MCF 10A (cell line): Measurements from ENCODE around the gene GLT1D1. TPM values are rescaled to one million over a fixed set of nuclear protein-coding genes. Genes with fewer than 3 reads are reported as not detected.

Source experiments
- BruUV-seq: library from RNA; stranded (reverse); fragments of 400-500 nt; replicated peaks from 2 replicates; lab custom pipeline; 2021; lab: Mats Ljungman, UMichigan
- CTCF ChIA-PET: fragments of 300-600 bp; sonication (Branson Sonifier 250); formaldehyde crosslinking; extraction: SDS; loops from one replicate; lab custom pipeline; 2021; ENCODE audit warnings: antibody characterized with exemption, inconsistent platforms; lab: Yijun Ruan, JAX
- POLR2A ChIA-PET: fragments of 300-600, 350-650 bp; sonication (Branson Sonifier 250); formaldehyde crosslinking; extraction: SDS; loops from one replicate; lab custom pipeline; 2020; ENCODE audit warnings: antibody characterized with exemption, inconsistent platforms; lab: Yijun Ruan, JAX
- DNase-seq: peaks from one replicate; pipeline ENCODE4 v3.0.0-alpha.2; 2018; ENCODE audit not compliant: unreplicated experiment
- H3K27ac Mint-ChIP-seq: one replicate; pipeline ENCODE4 v1.8.0; 2022; ENCODE audit warnings: mild to moderate bottlenecking, low read depth, mixed read lengths; ENCODE audit not compliant: unreplicated experiment
- H3K27me3 Mint-ChIP-seq: one replicate; pipeline ENCODE4 v1.8.0; 2022; ENCODE audit warnings: mixed read lengths; ENCODE audit not compliant: insufficient read depth, unreplicated experiment
- H3K36me3 Mint-ChIP-seq: one replicate; pipeline ENCODE4 v1.8.0; 2022; ENCODE audit warnings: mild to moderate bottlenecking, moderate library complexity, mixed read lengths; ENCODE audit not compliant: insufficient read depth, unreplicated experiment
- H3K4me1 Mint-ChIP-seq: one replicate; pipeline ENCODE4 v1.8.0; 2022; ENCODE audit warnings: mixed read lengths; ENCODE audit not compliant: insufficient read depth, unreplicated experiment
- H3K4me3 Mint-ChIP-seq: one replicate; pipeline ENCODE4 v1.8.0; 2022; ENCODE audit warnings: mild to moderate bottlenecking, moderate library complexity, mixed read lengths; ENCODE audit not compliant: unreplicated experiment
- H3K9me3 Mint-ChIP-seq: one replicate; pipeline ENCODE4 v1.8.0; 2022; ENCODE audit warnings: mixed read lengths; ENCODE audit not compliant: unreplicated experiment
- CTCF ChIP-seq: fragments of 200-600 bp; IDR thresholded peaks from one replicate; pipeline ENCODE4 v1.8.0; 2022; ENCODE audit warnings: antibody characterized with exemption, mild to moderate bottlenecking; ENCODE audit not compliant: unreplicated experiment
- intact Hi-C: fragments of 100-400 bp; cut with micrococcal nuclease; formaldehyde crosslinking; loops from 2 replicates; pipeline ENCODE4 v1.14.1; 2022
- total RNA-seq: library from RNA; stranded (reverse); gene quantifications from 2 replicates; pipeline ENCODE4 v1.2.3, GENCODE V29; 2022

The GLT1D1 gene
- total RNA-seq, 1 experiment from 2014 or later = not detected

- POLR2A ChIA-PET = no interaction called here
- H3K27me3 Mint-ChIP-seq = no peaks in the 10 kb centered on the region
Observed at GRCh38 chr12:128949086-128949485, 95.8 kb downstream of the GLT1D1 start.

GRCh38 chr12:128951448-128951847, 98.2 kb downstream of the GLT1D1 start:
- CTCF ChIA-PET = no interaction called here
- Mint-ChIP-seq H3K4me3 (no peak overlapping the region), H3K27ac (no peak overlapping the region), H3K4me1 (no peaks in the 10 kb centered on the region), H3K27me3 (no peaks in the 10 kb centered on the region), H3K9me3 (peaks cover 9% of the 10 kb centered on the region), H3K36me3 (no peaks in the 10 kb centered on the region)
- POLR2A ChIA-PET = no interaction called here
- no peak for DNase-seq
- no peak for TF ChIP-seq CTCF
- intact Hi-C loops = no loop called here
- BruUV-seq = no TSS peak

More at GRCh38 chr12:128949086-128949485, 95.8 kb downstream of the GLT1D1 start:
- CTCF ChIA-PET = no interaction called here
- H3K27ac Mint-ChIP-seq = no peak overlapping the region
- no TSS peak for BruUV-seq
- no peak for DNase-seq
- TF ChIP-seq CTCF = no peak
- no peaks in the 10 kb centered on the region for H3K36me3 Mint-ChIP-seq
- no peaks in the 10 kb centered on the region for H3K4me1 Mint-ChIP-seq
- H3K9me3 Mint-ChIP-seq = peaks cover 6% of the 10 kb centered on the region
- no peak overlapping the region for H3K4me3 Mint-ChIP-seq
- intact Hi-C loops = no loop called here

GRCh38 chr12:128956755-128957154, 103.5 kb downstream of the GLT1D1 start:
- Mint-ChIP-seq H3K4me3 (no peak overlapping the region), H3K27me3 (no peaks in the 10 kb centered on the region), H3K27ac (no peak overlapping the region), H3K9me3 (peaks cover 16% of the 10 kb centered on the region), H3K36me3 (no peaks in the 10 kb centered on the region), H3K4me1 (no peaks in the 10 kb centered on the region)
- no peak for DNase-seq
- no peak for TF ChIP-seq CTCF
- BruUV-seq = no TSS peak
- POLR2A ChIA-PET = no interaction called here
- intact Hi-C loops = no loop called here
- CTCF ChIA-PET = interaction anchor here (0.5 kb wide), 1 partner anchor 32 kb away, joined by 3 read pairs; no protein-coding TSS in a partner anchor

GRCh38 chr12:128959901-128960300, 106.6 kb downstream of the GLT1D1 start:
- no peak for TF ChIP-seq CTCF
- Mint-ChIP-seq H3K36me3 (no peaks in the 10 kb centered on the region), H3K4me1 (no peaks in the 10 kb centered on the region), H3K4me3 (no peak overlapping the region), H3K9me3 (peaks cover 19% of the 10 kb centered on the region), H3K27ac (no peak overlapping the region), H3K27me3 (no peaks in the 10 kb centered on the region)
- POLR2A ChIA-PET = no interaction called here
- BruUV-seq = no TSS peak
- no peak for DNase-seq
- intact Hi-C loops = no loop called here
- CTCF ChIA-PET = interaction anchor here (0.6 kb wide), 1 partner anchor 9 kb away, joined by 3 read pairs; no protein-coding TSS in a partner anchor
